BJ (cell line): Measurements from ENCODE around the gene FBXW7. TPM values are rescaled to one million over a fixed set of nuclear protein-coding genes. Genes with fewer than 3 reads are reported as not detected.
A peak's percentile ranks its signal among the peaks of the same experiment; 100 is the strongest.

Experiments used
- CTCF ChIA-PET: fragments of 350-600 bp; formaldehyde crosslinking; extraction: SDS; loops from one replicate; lab custom pipeline; 2021; ENCODE audit warnings: antibody characterized with exemption, inconsistent platforms; lab: Yijun Ruan, JAX
- POLR2A ChIA-PET: fragments of 300-600 bp; sonication (Branson Sonifier 250); formaldehyde crosslinking; extraction: SDS; loops from one replicate; lab custom pipeline; 2021; ENCODE audit warnings: antibody characterized with exemption; lab: Charles Lee
- DNase-seq: peaks from one replicate; pipeline ENCODE4 v3.0.0-alpha.2; 2011; ENCODE audit warnings: low read depth
- H3K27me3 ChIP-seq: 2 replicates; pipeline ENCODE4 v1.6.0; 2011; ENCODE audit warnings: low read length; ENCODE audit not compliant: control insufficient read depth, insufficient read depth
- H3K36me3 ChIP-seq: 2 replicates; pipeline ENCODE4 v1.5.1; 2011; ENCODE audit warnings: low read length; ENCODE audit not compliant: control insufficient read depth, insufficient read depth
- H3K4me3 ChIP-seq: 2 replicates; pipeline ENCODE4 v1.5.1; 2011; ENCODE audit warnings: low read depth, mild to moderate bottlenecking, control low read depth, low read length
- polyA plus RNA-seq: library from polyadenylated mRNA; depleted of rRNA; stranded (reverse); fragments of >200 nt; gene quantifications from 2 replicates; pipeline ENCODE4 v1.2.3, GENCODE V29; 2011
- TF ChIP-seq, protein P1 (sequence below): IDR thresholded peaks from 2 replicates; pipeline ENCODE4 v1.5.1; 2011; ENCODE audit warnings: low read depth, mild to moderate bottlenecking, control low read depth, inconsistent platforms, low read length, moderate library complexity; ENCODE audit not compliant: insufficient read depth

FBXW7 gene
- polyA plus RNA-seq, 1 experiment, result 4.1 TPM

DNA sequence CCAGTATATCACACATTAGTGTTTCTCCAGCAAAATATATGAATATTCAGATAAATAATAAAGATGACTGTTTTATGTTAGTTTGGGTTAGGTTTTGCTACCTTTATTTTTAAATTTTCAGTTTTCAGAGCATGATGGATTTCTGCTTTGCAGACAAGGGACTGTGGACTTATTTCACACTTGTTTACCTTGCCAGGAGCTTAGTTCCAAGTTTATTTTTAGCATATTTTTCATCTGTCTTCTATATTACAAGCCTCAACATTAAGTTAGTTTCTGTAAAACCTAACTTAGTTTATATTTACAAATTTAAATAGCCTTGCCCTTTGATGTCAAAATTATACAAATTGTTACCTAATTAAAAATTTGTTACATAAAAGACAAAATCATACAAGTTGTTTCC is 163.4 kb downstream of the FBXW7 start:
- Histone ChIP-seq H3K4me3 (no peak overlapping the region), H3K36me3 (no peaks in the 10 kb centered on the region), H3K27me3 (no peaks in the 10 kb centered on the region)
- no peak for DNase-seq
- TF ChIP-seq, protein P1, sequence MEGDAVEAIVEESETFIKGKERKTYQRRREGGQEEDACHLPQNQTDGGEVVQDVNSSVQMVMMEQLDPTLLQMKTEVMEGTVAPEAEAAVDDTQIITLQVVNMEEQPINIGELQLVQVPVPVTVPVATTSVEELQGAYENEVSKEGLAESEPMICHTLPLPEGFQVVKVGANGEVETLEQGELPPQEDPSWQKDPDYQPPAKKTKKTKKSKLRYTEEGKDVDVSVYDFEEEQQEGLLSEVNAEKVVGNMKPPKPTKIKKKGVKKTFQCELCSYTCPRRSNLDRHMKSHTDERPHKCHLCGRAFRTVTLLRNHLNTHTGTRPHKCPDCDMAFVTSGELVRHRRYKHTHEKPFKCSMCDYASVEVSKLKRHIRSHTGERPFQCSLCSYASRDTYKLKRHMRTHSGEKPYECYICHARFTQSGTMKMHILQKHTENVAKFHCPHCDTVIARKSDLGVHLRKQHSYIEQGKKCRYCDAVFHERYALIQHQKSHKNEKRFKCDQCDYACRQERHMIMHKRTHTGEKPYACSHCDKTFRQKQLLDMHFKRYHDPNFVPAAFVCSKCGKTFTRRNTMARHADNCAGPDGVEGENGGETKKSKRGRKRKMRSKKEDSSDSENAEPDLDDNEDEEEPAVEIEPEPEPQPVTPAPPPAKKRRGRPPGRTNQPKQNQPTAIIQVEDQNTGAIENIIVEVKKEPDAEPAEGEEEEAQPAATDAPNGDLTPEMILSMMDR, result no peak
- ChIA-PET CTCF (no interaction called here), POLR2A (no interaction called here)

DNA sequence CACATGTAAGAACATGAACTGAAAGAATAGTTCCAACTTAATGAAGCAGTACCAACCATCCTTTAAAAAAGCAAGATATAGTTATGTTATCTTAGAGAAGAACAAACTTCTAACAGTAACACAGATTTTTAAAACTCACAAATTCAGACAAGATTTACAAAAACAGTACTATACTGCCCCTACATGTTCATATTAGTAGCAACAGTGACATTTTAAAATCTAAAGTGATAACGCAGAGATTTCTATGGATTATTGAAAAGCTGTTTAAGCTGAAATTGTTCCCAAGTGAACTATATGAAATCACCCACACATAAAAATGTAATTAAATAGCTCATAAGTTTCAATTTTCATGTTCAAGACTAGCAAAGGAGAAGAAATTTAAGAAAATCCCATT is 166.0 kb downstream of the FBXW7 start:
- TF ChIP-seq, protein P1, result peak; percentile 35; the same call in 1 of the 2 replicates
- CTCF ChIA-PET, result interaction anchor here (0.7 to 1.8 kb wide), 5 partner anchors 11 to 1253 kb away, joined by 3 to 4 read pairs (median 3); no protein-coding TSS in a partner anchor
- Histone ChIP-seq H3K36me3 (no peaks in the 10 kb centered on the region), H3K4me3 (no peak overlapping the region), H3K27me3 (no peaks in the 10 kb centered on the region)
- no peak for DNase-seq
- POLR2A ChIA-PET, result no interaction called here

DNA sequence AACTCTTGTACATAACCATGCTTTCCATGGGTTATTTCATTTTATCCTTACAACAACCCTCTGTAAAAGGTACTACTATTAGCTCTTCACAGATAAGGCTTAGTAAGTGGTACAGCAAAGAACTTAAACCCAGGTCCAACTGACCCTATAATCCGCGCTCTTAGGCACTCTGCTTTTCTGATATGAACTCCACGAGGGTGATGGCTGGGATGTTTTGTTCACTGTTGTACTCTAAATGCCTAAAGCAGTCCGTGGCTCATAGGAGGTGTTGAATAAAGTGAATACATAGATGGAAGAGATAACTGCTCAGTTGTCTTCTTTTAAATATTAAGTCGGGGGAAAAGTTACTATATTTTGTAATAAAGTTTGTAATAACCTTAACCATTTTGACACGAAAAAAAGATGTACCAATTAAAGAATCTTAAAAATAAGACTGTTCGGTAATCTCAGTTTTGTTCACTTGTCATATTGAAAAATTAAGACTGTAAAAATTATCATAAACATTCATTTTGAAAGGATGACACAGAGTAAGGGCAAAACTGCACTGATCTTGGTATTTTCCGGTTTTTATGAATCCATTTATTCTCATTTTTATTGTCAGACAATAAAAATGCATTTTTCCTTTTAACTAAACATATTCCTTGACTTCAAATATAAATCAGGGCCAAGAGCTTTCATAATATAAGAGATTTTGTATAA is 166.5 kb downstream of the FBXW7 start:
- CTCF ChIA-PET, result interaction anchor here (0.9 to 1.8 kb wide), 3 partner anchors 11 to 487 kb away, joined by 3 to 4 read pairs (median 4); no protein-coding TSS in a partner anchor
- POLR2A ChIA-PET, result no interaction called here
- DNase-seq, result no peak

DNA sequence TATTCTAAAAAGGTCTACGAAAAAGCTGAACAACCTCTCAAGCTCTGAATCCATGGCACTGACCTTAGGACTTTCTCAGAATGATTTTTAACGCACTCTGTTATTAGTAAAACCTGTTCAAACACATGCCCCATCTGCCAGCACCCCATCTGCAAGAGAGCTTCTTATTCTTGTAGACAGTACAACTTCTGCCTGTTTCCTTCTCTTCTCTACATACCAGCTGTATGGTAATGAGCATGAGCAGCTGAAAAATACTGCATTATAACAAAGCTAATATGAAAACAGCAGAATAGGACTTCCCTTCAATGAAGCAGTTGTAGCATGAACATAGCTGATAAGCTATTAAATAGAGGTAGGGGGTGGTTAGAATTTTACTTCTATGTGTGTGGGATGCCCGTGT is 167.9 kb downstream of the FBXW7 start:
- ChIA-PET CTCF (interaction anchor here (0.6 kb wide), 1 partner anchor 1046 kb away, joined by 3 read pairs; no protein-coding TSS in a partner anchor), POLR2A (no interaction called here)
- no peaks in the 10 kb centered on the region for H3K27me3 ChIP-seq
- TF ChIP-seq, protein P1, result no peak
- no peaks in the 10 kb centered on the region for H3K36me3 ChIP-seq
- DNase-seq, result no peak
- no peak overlapping the region for H3K4me3 ChIP-seq

More for the DNA sequence above, 166.5 kb downstream of the FBXW7 start:
- TF ChIP-seq, protein P1, result no peak
- H3K27me3 ChIP-seq, result no peaks in the 10 kb centered on the region
- H3K4me3 ChIP-seq, result no peak overlapping the region
- no peaks in the 10 kb centered on the region for H3K36me3 ChIP-seq

DNA sequence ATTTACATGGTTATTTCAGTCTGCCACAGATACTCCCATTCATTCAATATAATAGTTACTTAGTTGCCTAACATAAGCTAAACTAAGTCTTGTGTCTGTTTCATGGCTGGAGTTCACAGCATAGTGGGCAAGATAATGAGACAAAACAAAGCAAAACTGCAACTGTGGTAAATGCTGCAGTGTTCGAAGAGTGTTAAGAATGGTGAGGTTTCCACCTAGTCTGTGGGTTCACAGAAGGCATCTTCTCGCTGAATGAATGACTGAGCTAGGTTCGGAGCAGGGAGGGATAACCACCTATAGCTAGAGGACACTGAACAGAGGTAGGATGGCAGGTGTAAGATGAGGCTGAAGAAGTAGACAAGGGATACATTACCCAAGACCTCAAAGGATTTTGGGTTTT is 171.0 kb downstream of the FBXW7 start:
- POLR2A ChIA-PET, result no interaction called here
- Histone ChIP-seq H3K4me3 (no peak overlapping the region), H3K27me3 (no peaks in the 10 kb centered on the region), H3K36me3 (no peaks in the 10 kb centered on the region)
- CTCF ChIA-PET, result interaction anchor here (1.0 kb wide), 1 partner anchor 19 kb away, joined by 3 read pairs; no protein-coding TSS in a partner anchor
- TF ChIP-seq, protein P1, result no peak
- DNase-seq, result no peak
